Measurements from ENCODE around the gene ICE1.
A peak's percentile ranks its signal among the peaks of the same experiment; 100 is the strongest.
"Not testable (repeated sequence)": the region's sequence is repeated elsewhere in the genome, so short reads cannot be mapped to it uniquely, and the experiment has no call there.

The ICE1 gene

DNA sequence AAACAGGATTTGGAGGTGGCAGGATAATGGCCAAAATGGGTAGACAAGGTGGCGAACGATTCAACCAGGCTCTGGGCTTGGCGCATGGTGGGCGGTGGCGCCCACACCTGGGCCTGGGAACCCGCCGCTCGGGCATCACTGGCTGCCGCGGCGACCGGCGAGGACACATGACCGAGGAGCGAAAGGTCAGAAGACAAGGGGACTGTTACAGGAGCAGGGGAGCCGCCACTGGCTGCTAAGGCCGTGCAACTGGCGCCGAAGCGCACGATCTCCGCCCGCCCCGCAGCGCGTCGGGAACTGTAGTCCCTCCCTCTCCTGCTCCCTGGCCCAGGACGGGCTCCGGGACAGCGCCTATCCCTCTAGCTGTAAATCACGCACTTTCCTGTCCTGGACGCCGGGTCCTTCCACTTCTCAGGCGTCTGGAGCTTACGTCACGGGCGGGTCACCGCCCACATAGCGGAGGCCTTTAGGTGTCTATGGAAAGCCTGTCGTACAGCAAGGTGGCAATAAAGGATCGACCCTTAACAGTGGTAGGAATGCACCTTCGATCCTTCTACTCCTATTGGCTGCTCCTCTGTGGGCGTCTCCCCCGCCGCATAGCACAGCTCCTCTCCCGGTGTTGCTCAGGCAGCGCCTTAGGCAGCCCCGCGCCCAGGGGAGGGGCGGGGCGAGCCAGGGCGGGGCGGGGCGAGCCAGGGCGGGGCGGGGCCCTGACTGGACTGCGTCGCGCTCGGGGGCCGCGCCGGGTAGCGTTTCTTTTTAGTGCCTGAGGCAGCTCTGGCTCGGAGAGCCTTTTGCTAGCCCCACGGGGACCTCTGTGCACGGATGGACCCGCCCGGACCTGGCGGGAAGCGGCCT is at the start of gene ICE1:
TSS of gene ICE1 (plus strand) at position 717 of the 858 bp plus-strand sequence. CDS start 239 bp downstream, outside the sequence.
- peak; percentile 88 for DNase-seq

DNA sequence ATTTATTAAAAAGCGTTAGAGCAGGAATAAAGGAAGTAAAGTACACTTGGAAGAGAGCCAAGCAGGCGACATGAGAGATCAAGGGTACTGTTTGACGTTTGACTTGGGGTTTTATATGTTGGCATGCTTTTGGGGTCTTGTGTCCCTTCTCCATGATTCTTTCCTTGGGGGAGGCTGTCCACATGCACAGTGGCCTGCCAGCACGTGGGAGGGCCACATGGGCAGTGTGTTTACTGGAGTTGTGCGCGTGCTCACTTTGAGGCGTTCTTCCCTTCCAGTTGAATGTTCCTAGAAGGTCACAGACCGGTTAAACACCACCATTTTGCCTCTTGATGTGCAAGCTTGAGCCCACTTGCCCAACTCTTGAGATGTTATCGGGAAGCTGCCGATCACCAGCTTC is 49.5 kb upstream of the ICE1 start:
- DNase-seq: no peak

DNA sequence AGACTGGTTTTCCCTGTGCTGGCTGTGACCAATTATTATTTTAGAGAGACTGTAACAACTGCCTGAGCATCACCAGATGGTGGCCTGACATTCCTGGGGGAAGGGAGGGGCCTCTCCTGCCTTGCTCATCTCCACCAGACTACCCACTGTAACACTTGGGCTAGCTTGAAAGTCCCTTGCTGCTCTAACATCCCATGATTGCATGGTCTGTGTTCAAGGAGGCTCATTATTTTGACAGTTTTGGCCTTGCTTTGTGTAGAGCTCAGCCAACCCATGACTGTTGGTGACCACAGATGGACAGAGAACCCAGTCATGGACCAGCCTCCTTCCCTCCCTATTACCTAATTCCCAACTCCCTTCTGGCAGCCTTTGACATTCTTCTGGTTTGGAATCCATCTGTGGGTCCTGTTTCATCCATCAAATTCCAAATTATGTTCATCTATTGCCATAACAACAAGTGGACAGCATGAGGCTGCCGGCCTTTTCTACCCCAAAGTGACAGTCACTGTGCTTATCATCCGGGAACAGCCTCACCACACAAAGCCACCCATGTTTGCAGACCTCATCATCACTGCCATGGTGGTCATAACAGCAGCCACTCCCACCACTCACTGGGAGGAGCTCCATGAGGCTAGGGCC is 49.0 kb upstream of the ICE1 start:
- DNase-seq: no peak

- DNase-seq: no peak
Measured at GRCh38 chr5:5374009-5374715, 48.3 kb upstream of the ICE1 start.

DNA sequence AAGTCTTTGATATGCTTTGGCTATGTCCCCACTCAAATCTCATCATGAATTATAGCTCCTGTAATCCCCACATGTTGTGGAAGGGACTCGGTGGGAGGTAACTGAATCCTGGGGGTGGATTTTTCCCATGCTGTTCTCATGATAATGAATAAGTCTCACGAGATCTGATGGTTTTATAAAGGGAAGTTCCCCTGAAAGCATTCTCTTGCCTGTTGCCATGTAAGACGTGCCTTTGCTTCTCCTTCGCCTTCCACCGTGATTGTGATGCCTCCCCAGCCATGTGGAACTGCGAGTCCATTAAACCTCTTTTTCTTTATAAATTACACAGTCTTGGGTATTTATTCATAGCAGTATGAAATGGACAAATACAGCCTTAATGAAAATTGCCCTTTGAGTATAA is 44.7 kb upstream of the ICE1 start:
- DNase-seq: no peak

DNA sequence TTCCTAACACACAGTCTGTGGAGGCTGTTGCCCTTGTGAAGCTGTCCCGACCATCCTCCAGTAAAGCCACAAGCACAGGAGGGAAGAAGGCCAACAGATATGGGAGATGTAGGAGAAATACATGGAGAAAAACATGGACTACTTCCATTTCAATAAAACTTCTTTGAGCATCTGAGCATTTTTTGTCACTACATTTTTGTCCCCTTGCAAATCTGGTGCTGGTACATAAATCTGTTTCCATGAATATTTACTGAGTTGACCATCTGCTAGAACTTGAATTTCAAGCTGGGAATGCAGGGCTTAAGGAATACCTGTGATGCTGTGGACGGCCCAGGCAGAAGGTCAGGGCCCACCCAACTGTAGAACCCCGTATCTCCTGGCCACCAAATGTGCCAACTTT is 43.9 kb upstream of the ICE1 start:
- DNase-seq: no peak

DNA sequence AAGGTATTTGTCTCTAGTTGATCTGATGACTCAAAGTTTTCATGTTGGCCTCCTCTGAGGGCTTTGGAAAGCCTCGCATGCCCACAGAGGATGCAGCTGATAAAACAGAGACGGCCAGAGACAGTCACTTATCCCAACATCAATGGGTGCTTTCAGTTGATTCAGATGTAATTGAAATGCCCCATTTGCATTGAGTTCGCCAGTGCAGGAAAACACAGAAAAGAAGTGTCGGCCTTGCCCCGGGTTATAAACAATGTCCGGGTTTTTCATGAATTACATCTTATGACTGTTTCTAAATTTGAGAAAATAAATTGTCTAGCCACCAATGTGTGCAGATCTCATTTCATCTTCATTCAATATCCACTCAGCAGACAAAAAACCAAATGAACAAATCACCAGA is 42.2 kb upstream of the ICE1 start:
- DNase-seq: no peak

DNA sequence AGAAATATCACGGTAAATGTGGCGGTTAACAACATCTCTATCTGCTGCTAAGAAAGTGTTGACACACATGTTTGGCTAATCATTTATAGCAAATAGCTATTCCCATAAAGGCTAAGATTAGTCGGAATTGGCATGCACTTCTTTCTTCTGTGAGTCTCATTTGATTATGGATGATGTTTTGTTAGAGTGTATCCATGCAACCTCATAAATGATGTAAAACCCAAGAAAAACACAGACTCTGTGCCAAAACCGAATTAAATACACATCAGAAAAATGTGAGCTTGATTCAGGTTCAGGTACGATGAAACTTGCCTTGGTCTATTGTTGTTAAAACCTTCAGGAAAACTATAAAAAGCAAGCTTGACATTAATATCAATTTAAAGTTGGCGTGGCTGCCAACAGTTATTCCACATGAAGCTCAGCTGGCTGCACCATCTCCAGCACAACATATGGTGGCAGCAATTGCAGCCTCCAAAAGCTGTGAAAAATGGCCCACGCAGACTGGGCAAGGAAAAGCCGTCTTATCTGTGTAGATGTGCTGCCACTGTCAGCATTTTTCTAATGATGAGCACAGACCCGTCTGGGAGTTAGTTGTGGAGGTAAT is 41.1 kb upstream of the ICE1 start:
- no peak for DNase-seq

GRCh38 chr5:5383461-5383860 is 39.0 kb upstream of the ICE1 start:
- no peak for DNase-seq

- no peak for DNase-seq
Measured at GRCh38 chr5:5384660-5385330, 37.7 kb upstream of the ICE1 start.

DNA sequence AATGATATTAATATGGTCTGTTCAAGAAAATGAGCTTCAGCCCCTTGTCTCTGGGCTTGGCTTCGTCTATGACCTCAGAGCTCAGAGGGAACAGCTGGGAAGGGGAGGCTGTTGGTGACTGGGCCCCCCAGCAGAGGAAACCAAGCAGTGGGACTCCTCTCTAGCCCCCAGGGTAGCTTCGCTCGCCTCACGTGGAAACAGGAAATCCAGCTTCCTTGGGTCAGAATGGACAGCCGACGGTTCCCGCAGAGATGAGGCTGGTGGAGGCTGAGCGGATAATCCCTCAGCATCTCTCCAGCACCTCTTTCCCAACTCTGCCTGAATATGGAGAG is 37.2 kb upstream of the ICE1 start:
- DNase-seq: no peak

- DNase-seq: no peak
Measured at GRCh38 chr5:5386329-5386728, 36.1 kb upstream of the ICE1 start.

GRCh38 chr5:5387192-5387591 is 35.3 kb upstream of the ICE1 start:
- DNase-seq: no peak

- DNase-seq: no peak
Measured at GRCh38 chr5:5387777-5388176, 34.7 kb upstream of the ICE1 start.

GRCh38 chr5:5390121-5390869 is 32.2 kb upstream of the ICE1 start:
- not testable (repeated sequence) for DNase-seq

- DNase-seq: not testable (repeated sequence)
Measured at GRCh38 chr5:5392504-5392903, 30.0 kb upstream of the ICE1 start.

GRCh38 chr5:5394384-5394986 is 28.0 kb upstream of the ICE1 start:
- DNase-seq: not testable (repeated sequence)

DNA sequence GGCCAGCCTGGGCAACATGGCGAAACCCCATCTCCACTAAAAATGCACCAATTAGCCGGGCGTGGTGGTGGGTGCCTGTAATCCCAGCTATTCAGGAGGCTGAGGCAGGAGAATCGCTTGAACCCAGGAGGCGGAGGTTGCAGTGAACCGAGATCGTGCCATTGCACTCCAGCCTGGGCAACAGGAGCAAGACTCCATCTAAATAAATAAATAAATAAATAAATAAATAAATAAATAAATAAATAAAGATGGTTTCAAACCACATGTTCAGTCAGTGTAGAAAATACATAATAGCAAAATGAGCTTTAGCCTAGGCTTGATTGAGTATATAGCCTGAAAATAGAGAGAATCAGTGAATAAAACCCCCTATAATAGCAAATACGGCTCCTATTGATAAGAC is 27.4 kb upstream of the ICE1 start:
- DNase-seq: not testable (repeated sequence)

DNA sequence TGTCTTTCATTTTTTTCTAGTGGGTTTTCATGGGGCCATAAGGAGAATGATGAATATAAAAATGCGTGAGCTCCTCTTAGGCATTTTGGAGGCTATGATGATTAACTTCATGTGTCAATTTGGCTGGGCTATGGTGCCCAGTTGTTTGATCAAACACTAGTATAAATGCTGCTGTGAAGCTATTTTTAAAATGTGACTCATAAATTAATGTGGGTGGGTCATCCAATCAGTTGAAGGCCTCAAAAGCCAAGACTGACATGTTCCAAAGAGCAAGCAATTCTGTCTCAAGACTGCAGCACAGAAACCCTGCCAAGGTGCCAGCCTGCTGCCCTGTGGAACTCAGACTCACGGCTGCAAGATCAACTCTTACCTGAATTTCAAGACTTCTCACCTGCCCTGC is 24.4 kb upstream of the ICE1 start:
- DNase-seq: no peak

DNA sequence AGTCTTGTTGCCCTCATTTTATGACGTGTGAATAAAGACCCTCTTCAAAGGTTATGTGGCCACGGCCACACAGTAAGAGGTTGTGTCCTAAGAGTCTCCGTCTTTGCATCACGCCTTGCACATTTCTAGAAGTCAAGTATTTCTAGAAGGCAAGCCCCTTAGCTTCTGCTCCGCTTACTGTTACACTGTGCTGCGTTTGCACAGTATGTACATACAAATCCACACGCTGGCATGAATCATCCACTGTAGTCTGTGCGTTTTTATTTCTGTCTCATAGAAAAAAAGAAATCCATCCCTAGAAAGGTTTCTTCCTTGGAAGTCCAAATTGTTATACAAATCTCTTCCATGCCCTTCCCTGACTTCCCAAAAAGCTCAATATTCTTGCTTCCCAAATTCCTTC is 21.4 kb upstream of the ICE1 start:
- DNase-seq: no peak

DNA sequence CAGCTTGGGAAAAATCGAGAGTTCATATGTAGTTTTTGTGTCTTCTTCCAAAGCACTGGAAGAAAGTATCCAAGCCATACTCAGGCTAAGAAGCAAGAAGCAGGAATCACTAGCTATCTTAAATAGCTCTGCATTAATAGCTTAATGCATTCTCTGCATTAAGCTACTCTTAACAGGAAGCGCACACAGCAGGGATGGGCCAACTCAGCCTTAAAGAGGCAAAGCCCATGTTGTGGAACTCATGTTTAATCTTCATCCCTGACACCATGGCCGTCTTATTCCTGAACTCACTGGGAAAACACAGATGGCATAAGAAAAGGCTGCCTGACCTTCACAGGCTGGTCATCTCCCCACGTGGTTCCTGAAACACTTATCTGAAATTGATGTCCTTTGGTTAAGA is 18.7 kb upstream of the ICE1 start:
- no peak for DNase-seq

DNA sequence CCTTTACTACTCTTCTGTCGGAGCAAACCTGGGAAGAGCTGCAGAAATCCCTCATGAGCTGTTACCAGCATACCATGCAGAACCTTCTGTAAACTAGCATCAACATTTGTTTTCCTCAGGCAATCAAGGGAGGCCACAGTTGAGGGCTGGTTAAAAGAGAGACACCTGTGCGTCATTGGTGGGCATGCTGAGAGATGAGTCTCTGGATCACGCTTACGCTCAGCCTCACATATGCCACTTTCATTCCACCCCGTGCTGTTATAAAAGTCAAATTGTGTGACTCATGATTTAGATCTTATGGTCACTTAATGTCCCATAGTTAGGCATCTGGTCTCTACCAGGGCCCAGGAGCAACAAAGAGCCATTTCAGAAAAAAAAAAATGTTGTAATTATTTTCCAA is 18.1 kb upstream of the ICE1 start:
- no peak for DNase-seq

Data from stimulated activated CD4-positive, alpha-beta T cell treated with anti-CD3 and anti-CD28 coated beads, Interleukin-4, amount 100 ng/mL, for 1 hour (primary cell).